Measurements from ENCODE around the gene AKAP10. TPM values are rescaled to one million over a fixed set of nuclear protein-coding genes. Genes with fewer than 3 reads are reported as not detected.

AKAP10 gene
- total RNA-seq, 2 experiments from 2014 or later: 40.8 to 40.9 TPM

DNA sequence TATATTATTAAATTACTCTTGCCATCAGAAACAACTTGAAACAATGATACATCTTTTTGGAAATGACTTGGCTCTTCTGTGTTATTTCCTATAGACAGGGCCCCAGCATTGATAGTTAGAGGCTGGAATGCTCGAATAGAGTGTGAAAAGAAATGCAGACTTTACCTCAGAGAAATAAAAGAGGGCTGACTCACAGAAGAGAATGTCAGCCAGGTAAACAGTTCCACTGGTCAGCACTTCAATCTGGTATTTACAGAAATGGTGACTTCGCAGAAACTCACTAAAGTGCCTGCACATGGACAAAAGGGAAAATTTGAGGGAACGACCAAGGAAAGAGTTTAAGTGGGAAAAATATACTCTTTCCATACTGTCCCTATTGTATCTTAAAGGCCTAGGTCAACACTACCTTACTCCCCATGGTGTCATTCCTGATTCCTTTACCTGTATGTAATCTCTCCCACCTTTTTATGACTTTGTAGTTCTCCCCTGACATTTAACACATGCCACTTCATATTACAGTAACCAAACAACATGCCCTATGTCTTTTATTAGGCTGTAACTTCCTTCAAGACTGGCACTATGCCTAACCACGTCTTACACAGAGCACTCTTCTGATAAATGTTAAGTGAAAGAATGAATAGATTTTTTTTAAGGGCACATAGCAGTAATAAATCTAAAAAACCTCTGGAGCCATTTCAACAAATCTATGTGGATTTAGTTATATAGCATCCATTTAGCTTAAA lies 36.7 kb downstream of the AKAP10 start:
- Mint-ChIP-seq H3K4me3 (no peak overlapping the region), H3K27ac (no peak overlapping the region), H3K4me1 (ENCODE audit: low read depth) (peaks cover 10% of the 10 kb centered on the region), H3K27me3 (ENCODE audit: low read depth) (no peaks in the 10 kb centered on the region), H3K9me3 (ENCODE audit: insufficient read depth) (no peaks in the 10 kb centered on the region), H3K36me3 (ENCODE audit: low read depth) (peaks cover 67% of the 10 kb centered on the region)
- no peak for DNase-seq
- POLR2A ChIA-PET: no interaction called here
- CTCF ChIA-PET: interaction anchor here (0.6 to 1.6 kb wide), 3 partner anchors 20 to 196 kb away, joined by 3 read pairs; no protein-coding TSS in a partner anchor
- ATAC-seq: no peak

DNA sequence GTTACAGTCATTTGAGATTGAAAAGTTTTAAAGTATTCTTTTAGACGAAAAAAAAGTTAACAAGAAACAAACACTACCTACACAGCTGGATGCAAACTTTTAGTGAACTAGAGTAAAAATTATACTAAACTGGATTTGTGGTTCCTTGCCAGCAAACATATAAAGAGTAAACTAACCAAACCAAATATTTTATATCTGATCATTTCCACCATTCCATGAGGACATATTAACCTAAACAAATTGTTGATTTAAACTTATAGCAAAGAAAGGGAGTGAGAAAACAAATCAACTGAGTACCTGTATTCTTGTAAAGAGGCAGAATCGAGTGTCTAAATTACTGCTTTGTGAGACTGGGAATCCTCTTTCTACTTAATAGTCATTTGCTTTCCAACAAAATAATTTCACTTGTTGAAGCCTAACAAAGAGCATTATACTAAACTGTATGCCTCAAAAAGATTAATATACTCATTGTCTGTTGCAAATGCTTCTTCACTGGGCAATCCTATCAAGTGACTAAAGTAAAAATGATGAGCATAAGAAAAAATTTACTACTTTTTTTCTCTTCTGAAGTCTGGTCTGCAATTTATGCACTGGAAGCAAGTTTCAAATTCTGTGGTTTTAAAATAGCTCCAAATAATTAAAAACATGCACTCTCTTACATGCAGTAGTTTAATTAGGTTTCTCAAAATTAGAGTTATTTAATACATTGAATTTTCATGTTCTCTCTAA lies 37.5 kb downstream of the AKAP10 start:
- POLR2A ChIA-PET: no interaction called here
- Mint-ChIP-seq H3K36me3 (ENCODE audit: low read depth) (peaks cover 63% of the 10 kb centered on the region), H3K9me3 (ENCODE audit: insufficient read depth) (no peaks in the 10 kb centered on the region), H3K4me3 (no peak overlapping the region), H3K4me1 (ENCODE audit: low read depth) (peaks cover 5% of the 10 kb centered on the region), H3K27ac (no peak overlapping the region), H3K27me3 (ENCODE audit: low read depth) (no peaks in the 10 kb centered on the region)
- DNase-seq: no peak
- ATAC-seq: no peak
- CTCF ChIA-PET: interaction anchor here (0.6 to 1.6 kb wide), 3 partner anchors 21 to 195 kb away, joined by 3 read pairs; no protein-coding TSS in a partner anchor

DNA sequence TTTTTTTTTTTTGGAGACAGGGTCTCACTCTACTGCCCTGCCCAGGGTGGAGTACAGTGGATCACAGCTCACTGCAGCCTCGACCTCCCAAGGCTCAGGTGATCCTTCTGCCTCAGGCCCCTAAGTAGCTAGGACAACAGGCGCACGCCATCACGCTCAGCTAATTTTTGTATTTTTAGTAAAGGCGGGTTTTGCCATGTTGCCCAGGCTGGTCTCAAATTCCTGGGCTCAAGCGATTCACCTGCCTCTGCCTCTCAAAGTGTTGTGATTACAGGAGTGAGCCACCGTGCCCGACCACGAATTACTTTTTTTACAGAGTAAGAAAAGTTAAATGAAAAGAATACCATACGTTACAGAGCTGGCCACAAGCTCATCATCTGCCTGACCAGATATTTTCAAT lies 38.9 kb downstream of the AKAP10 start:
- Mint-ChIP-seq H3K36me3 (ENCODE audit: low read depth) (peaks cover 57% of the 10 kb centered on the region), H3K27ac (no peak overlapping the region)
- CTCF ChIA-PET: no interaction called here

DNA sequence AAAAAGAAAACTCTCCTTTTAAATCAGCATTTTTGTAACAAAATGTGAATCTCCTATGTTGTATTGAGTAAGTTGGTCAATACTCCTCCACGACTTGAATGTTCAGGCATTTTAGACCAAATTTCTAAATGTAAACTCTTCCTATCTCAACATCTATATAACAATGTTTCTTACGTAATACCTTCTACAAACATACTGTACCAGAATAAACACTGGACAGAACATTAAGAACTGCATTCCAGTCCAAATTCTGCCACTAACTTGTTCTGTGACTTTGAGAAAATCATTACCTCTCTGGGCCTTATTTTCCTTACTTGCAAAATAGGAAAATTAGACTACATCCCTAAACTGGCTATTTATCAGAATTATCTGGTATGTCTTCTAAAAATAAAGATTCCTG lies 40.1 kb downstream of the AKAP10 start:
- H3K27ac Mint-ChIP-seq: no peak overlapping the region
- peaks cover 54% of the 10 kb centered on the region for H3K36me3 Mint-ChIP-seq (ENCODE audit: low read depth)
- no peaks in the 10 kb centered on the region for H3K9me3 Mint-ChIP-seq (ENCODE audit: insufficient read depth)
- no peaks in the 10 kb centered on the region for H3K27me3 Mint-ChIP-seq (ENCODE audit: low read depth)
- CTCF ChIA-PET: no interaction called here
- no peak for ATAC-seq
- no peak for DNase-seq
- POLR2A ChIA-PET: no interaction called here
- peaks cover 4% of the 10 kb centered on the region for H3K4me1 Mint-ChIP-seq (ENCODE audit: low read depth)
- no peak overlapping the region for H3K4me3 Mint-ChIP-seq

More for the DNA sequence above, 38.9 kb downstream of the AKAP10 start:
- Mint-ChIP-seq H3K9me3 (ENCODE audit: insufficient read depth) (no peaks in the 10 kb centered on the region), H3K4me3 (no peak overlapping the region), H3K4me1 (ENCODE audit: low read depth) (peaks cover 4% of the 10 kb centered on the region), H3K27me3 (ENCODE audit: low read depth) (no peaks in the 10 kb centered on the region)
- no peak for ATAC-seq
- DNase-seq: no peak
- POLR2A ChIA-PET: no interaction called here

DNA sequence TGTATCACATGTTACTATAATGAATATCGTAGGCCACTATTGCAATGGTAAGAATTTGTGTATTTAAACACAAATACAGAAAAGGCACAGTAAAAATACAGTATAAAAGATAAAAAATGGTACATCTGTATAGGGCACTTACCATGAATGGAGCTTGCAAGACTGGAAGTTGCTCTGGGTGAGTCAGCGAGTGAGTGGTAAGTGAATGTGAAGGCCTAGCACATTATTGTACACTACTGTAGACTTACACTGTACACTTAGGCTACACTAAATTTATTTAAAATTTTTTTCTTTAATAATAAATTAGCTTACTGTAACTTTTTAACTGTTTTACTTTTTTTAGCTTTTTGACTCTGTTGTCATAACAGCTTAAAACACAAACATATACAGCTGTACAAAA lies 42.5 kb downstream of the AKAP10 start:
- ChIA-PET POLR2A (interaction anchor here (0.7 kb wide), 1 partner anchor 261 kb away, joined by 3 read pairs; no protein-coding TSS in a partner anchor), CTCF (interaction anchor here (0.8 kb wide), 1 partner anchor 43 kb away, joined by 3 read pairs; no protein-coding TSS in a partner anchor)
- no peak for ATAC-seq
- Mint-ChIP-seq H3K27ac (no peak overlapping the region), H3K9me3 (ENCODE audit: insufficient read depth) (no peaks in the 10 kb centered on the region), H3K27me3 (ENCODE audit: low read depth) (no peaks in the 10 kb centered on the region), H3K36me3 (ENCODE audit: low read depth) (peaks cover 47% of the 10 kb centered on the region), H3K4me3 (no peak overlapping the region), H3K4me1 (ENCODE audit: low read depth) (no peaks in the 10 kb centered on the region)
- DNase-seq: no peak

DNA sequence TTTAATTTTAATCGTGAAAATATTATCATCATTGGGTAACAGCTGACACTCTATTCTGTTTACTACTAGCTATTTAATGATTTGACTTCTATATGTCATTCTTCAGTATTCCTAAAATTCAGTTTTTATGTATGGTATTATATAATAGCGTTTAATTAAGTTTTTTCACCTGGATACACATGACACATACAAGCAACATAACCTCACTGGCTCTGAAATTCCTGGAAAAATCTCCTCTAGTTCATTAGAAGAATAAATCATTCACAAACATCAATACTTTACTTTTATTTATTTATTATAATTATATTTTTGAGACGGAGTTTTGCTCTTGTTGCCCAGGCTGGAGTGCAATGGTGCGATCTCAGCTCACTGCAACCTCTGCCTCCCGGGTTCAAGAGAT lies 44.0 kb downstream of the AKAP10 start:
- CTCF ChIA-PET: no interaction called here
- Mint-ChIP-seq H3K27me3 (ENCODE audit: low read depth) (no peaks in the 10 kb centered on the region), H3K9me3 (ENCODE audit: insufficient read depth) (no peaks in the 10 kb centered on the region), H3K36me3 (ENCODE audit: low read depth) (peaks cover 47% of the 10 kb centered on the region), H3K27ac (no peak overlapping the region), H3K4me1 (ENCODE audit: low read depth) (no peaks in the 10 kb centered on the region), H3K4me3 (no peak overlapping the region)
- POLR2A ChIA-PET: no interaction called here
- DNase-seq (no peak), ATAC-seq (no peak)

DNA sequence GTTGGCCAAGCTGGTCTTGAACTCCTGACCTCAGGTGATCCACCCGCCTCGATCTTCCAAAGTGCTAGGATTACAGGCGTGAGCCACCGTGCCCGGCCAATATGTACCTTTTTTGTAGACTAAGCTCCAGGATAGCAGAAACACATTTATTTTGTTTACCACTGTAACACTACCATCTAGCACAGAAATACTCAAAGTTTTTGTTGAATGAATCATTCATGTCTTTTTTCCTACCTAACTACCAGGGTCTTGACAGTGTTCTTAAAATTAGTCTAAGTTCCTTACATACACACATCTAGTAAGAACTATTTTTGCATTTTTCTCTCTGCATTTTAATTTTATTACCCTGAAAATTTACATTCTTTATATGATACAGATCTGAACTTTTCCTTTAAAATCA lies 44.4 kb downstream of the AKAP10 start:
- DNase-seq (no peak), ATAC-seq (no peak)
- Mint-ChIP-seq H3K36me3 (ENCODE audit: low read depth) (peaks cover 51% of the 10 kb centered on the region), H3K9me3 (ENCODE audit: insufficient read depth) (no peaks in the 10 kb centered on the region), H3K4me1 (ENCODE audit: low read depth) (no peaks in the 10 kb centered on the region), H3K4me3 (no peak overlapping the region), H3K27me3 (ENCODE audit: low read depth) (no peaks in the 10 kb centered on the region), H3K27ac (no peak overlapping the region)
- ChIA-PET CTCF (no interaction called here), POLR2A (no interaction called here)

DNA sequence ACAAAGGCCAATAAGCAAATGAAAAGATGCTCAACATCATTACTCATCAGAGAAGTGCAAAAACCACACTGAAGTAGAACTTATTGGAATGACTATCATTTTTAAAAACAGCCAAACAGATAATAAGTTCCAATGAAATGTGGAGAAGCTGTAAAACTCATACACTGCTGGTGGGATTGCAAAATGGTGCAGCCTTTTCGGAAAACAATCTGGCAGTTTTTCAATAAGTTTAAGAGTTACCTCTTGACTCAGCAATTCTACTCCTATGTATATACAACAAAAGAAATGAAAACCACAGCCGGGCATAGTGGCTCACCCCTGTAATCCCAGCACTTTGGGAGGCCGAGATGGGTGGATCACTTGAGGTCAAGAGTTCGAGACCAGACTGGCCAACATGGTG lies 49.3 kb downstream of the AKAP10 start:
- Mint-ChIP-seq H3K27ac (no peak overlapping the region), H3K27me3 (ENCODE audit: low read depth) (no peaks in the 10 kb centered on the region), H3K4me1 (ENCODE audit: low read depth) (no peaks in the 10 kb centered on the region), H3K4me3 (no peak overlapping the region), H3K9me3 (ENCODE audit: insufficient read depth) (no peaks in the 10 kb centered on the region), H3K36me3 (ENCODE audit: low read depth) (peaks cover 64% of the 10 kb centered on the region)
- ATAC-seq (no peak), DNase-seq (no peak)
- CTCF ChIA-PET: no interaction called here
- POLR2A ChIA-PET: interaction anchor here (0.6 kb wide), 1 partner anchor 18 kb away, joined by 3 read pairs; no protein-coding TSS in a partner anchor

DNA sequence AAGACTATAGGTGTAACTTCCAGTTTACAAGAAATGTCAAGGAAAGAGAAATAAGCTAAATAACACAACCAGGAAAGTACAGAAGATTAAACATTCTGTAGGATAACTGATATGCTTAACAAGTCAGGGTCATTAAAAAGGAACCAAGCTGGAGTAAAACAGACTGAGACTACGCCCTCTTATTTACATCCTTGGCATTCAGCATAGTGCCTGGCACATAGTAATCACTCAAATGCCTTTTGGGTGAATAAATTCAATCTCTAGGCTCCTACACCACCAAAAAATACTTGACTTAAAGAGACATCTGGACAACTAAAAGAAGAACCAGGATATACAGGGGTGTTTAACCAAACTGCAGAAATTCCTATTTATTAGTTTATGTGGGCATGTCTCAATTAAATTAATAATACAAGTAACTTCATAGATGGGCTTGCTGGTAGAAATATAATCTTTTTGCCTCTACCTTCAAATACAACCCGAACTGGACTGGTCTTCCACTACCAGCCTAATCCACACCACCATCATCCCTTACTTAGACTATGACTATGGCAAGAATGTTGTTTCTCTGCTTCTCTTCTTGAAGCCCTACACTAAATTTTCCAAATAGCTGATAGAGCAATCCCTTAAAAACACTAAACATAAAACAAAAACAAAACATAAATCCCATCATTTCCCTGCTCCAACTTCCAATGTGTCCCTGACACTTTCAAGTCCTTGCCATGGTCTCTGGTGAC lies 62.2 kb downstream of the AKAP10 start:
- Mint-ChIP-seq H3K27me3 (ENCODE audit: low read depth) (no peaks in the 10 kb centered on the region), H3K4me1 (ENCODE audit: low read depth) (peaks cover under 1% of the 10 kb centered on the region), H3K27ac (peak overlapping the region; percentile 41), H3K4me3 (no peak overlapping the region), H3K9me3 (ENCODE audit: insufficient read depth) (no peaks in the 10 kb centered on the region), H3K36me3 (ENCODE audit: low read depth) (peaks cover 47% of the 10 kb centered on the region)
- ATAC-seq: no peak
- DNase-seq: no peak
- CTCF ChIA-PET: interaction anchor here (1.4 kb wide), 1 partner anchor 9 kb away, joined by 3 read pairs; no protein-coding TSS in a partner anchor
- POLR2A ChIA-PET: no interaction called here

DNA sequence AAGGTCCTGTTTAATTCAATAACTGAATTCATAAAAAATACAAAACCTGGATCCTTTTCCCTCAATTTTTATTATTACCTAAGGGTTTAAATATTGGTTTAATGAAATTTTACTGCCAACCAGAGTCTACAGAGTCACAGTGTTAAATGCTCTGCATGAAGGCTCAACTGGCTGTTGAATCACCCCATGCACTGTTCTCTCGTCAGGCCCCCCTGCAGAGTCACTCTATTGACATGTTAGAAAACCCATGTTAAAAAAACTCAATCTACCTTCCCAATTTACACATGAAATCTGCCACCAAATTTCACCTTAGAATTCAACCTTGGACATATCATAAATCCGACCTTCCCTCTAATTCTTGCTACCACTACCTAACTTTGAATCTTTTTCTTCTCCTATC lies 66.6 kb downstream of the AKAP10 start:
- no peak overlapping the region for H3K27ac Mint-ChIP-seq
- DNase-seq (no peak), ATAC-seq (no peak)
- POLR2A ChIA-PET: no interaction called here
- H3K36me3 Mint-ChIP-seq (ENCODE audit: low read depth): peaks cover 59% of the 10 kb centered on the region
- no peaks in the 10 kb centered on the region for H3K27me3 Mint-ChIP-seq (ENCODE audit: low read depth)
- H3K4me3 Mint-ChIP-seq: no peak overlapping the region
- H3K4me1 Mint-ChIP-seq (ENCODE audit: low read depth): peaks cover 3% of the 10 kb centered on the region
- no peaks in the 10 kb centered on the region for H3K9me3 Mint-ChIP-seq (ENCODE audit: insufficient read depth)
- CTCF ChIA-PET: no interaction called here

DNA sequence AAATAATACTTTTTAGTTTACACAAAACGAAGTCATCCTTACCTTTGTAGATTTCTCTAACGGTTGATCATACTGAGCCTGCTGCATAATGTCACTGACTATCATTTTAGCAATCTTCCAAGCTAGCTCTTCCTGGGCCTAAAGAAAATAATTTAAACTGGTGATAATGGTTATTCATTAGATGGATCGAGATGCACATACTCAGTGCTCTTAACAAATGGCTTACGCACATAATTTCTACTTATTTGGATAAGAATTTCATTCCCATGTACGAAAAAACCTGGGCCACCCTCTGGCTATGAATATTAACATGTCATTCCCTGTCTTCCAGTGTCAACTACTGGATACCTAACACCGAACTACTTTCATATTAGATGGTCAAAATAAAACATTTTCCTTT lies 68.5 kb downstream of the AKAP10 start:
- CTCF ChIA-PET: no interaction called here
- POLR2A ChIA-PET: no interaction called here
- no peaks in the 10 kb centered on the region for H3K9me3 Mint-ChIP-seq (ENCODE audit: insufficient read depth)
- ATAC-seq (no peak), DNase-seq (no peak)
- H3K36me3 Mint-ChIP-seq (ENCODE audit: low read depth): peaks cover 60% of the 10 kb centered on the region
- no peak overlapping the region for H3K4me3 Mint-ChIP-seq
- H3K27me3 Mint-ChIP-seq (ENCODE audit: low read depth): no peaks in the 10 kb centered on the region
- H3K4me1 Mint-ChIP-seq (ENCODE audit: low read depth): peaks cover 3% of the 10 kb centered on the region
- H3K27ac Mint-ChIP-seq: no peak overlapping the region

DNA sequence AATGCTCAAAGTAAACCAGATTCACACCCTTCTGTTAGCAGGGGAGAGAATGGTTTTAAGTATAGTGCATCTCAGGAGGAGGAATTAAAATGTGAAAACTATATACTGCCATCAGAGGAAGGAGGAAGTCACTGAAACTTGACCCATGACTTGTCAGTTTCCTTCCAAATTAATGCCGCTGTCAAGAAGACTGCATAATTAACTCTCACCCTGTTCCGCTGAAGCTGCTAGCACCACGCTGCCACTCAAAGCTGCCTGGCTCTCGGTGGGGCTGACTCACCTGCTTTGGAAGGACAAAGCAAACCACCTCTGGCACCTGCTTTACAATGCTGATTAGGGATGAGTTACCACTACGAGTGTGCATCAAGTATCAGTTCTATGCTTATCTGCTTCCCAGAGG lies 72.1 kb downstream of the AKAP10 start:
- H3K9me3 Mint-ChIP-seq (ENCODE audit: insufficient read depth): no peaks in the 10 kb centered on the region
- ATAC-seq: no peak
- peaks cover 3% of the 10 kb centered on the region for H3K4me1 Mint-ChIP-seq (ENCODE audit: low read depth)
- no peak for DNase-seq
- POLR2A ChIA-PET: no interaction called here
- CTCF ChIA-PET: no interaction called here
- no peaks in the 10 kb centered on the region for H3K27me3 Mint-ChIP-seq (ENCODE audit: low read depth)
- peaks cover 69% of the 10 kb centered on the region for H3K36me3 Mint-ChIP-seq (ENCODE audit: low read depth)
- H3K27ac Mint-ChIP-seq: no peak overlapping the region
- H3K4me3 Mint-ChIP-seq: no peak overlapping the region

All from activated CD8-positive, alpha-beta T cell treated with anti-CD3 and anti-CD28 coated beads, Interleukin-2, amount 10 ng/mL, durations not matched to agents 7 days and 5 days (primary cell).